Fibroblast of mammary gland (primary cell): ENCODE results near the gene NOTCH4.
A peak's percentile ranks its signal among the peaks of the same experiment; 100 is the strongest.
"Not testable (repeated sequence)": the region's sequence is repeated elsewhere in the genome, so short reads cannot be mapped to it uniquely, and the experiment has no call there.

ENCODE experiments used
- DNase-seq: peaks from one replicate; pipeline ENCODE4 v3.0.0-alpha.2; 2010; ENCODE audit warnings: low read depth
- H3K4me3 ChIP-seq: 2 replicates; pipeline ENCODE4 v1.5.1; 2011; ENCODE audit warnings: low read depth, mild to moderate bottlenecking, low read length, moderate library complexity; ENCODE audit not compliant: control insufficient read depth
- CTCF ChIP-seq: conservative IDR thresholded peaks from 2 replicates; pipeline ENCODE4 v1.5.1; 2011; ENCODE audit warnings: low read depth, low read length, inconsistent platforms; ENCODE audit not compliant: control insufficient read depth, insufficient read depth

The NOTCH4 gene

GRCh38 chr6:32252331-32253009 is 28.6 kb upstream of the NOTCH4 start:
- no peak for TF ChIP-seq CTCF
- no peak overlapping the region for H3K4me3 ChIP-seq
- DNase-seq: no peak

- DNase-seq: no peak
- H3K4me3 ChIP-seq: no peak overlapping the region
- no peak for TF ChIP-seq CTCF
Observed at GRCh38 chr6:32249262-32249661, 25.4 kb upstream of the NOTCH4 start.

- DNase-seq: no peak
- no peak for TF ChIP-seq CTCF
- no peak overlapping the region for H3K4me3 ChIP-seq
Observed at GRCh38 chr6:32247401-32247800, 23.5 kb upstream of the NOTCH4 start.

GRCh38 chr6:32244946-32245398 is 21.1 kb upstream of the NOTCH4 start:
- DNase-seq: peak; percentile 81
- TF ChIP-seq CTCF: peak; percentile 80
- H3K4me3 ChIP-seq: peak overlapping the region; percentile 16

GRCh38 chr6:32244270-32244669 is 20.4 kb upstream of the NOTCH4 start:
- H3K4me3 ChIP-seq: no peak overlapping the region
- TF ChIP-seq CTCF: no peak
- peak; percentile 47 for DNase-seq

- not testable (repeated sequence) for H3K4me3 ChIP-seq, DNase-seq
Observed at GRCh38 chr6:32242318-32242813, 18.5 kb upstream of the NOTCH4 start.

GRCh38 chr6:32240686-32241085 is 16.8 kb upstream of the NOTCH4 start:
- no peak for DNase-seq
- peak; percentile 5 for TF ChIP-seq CTCF
- H3K4me3 ChIP-seq: no peak overlapping the region
